Measurements from ENCODE around the gene TSPAN9. TPM values are rescaled to one million over a fixed set of nuclear protein-coding genes. Genes with fewer than 3 reads are reported as not detected.

TSPAN9 gene
- 0.09 and 1.0 TPM in 2 replicates for total RNA-seq

DNA sequence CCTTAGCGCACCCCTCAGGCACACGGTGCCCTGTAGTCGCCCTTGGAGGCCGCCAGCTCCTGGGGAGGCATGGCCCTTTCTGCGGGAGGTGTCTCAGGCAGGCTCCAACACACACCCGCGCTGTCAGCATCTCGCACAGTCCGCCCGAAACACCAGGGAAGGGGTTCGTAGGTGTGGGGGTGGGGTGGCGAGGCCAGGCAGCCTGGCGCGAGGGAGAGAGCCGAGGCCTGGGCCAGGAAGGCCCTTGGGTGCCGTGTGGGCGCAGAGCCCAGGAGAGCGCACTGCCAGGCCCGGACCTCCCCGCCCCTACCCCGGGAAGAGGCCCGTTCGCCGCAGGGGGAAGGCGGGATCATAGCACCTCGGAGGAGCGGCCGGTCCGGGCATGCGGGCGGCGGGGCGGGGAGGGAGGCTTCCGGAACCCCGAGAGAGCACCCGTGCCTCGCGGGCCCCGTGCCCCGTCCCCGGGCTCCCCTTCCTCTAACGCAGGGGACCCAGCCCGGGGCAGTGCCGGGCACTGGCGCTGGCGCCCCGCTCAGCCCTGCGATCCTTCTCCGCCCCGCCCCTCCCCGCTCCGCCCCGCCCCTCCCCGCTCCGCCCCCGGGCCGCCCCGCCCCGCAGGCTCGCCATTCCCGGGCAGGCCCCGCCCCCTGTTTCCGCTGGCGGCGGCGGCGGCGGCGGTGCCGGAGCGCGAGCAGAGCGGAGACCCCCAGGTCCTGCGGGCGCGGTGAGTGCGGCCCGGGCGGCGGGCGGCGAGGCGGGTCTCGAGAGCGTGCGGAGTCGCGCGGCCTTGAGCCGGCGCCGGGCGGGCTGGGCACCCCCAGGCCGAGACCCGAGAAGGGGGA lies at the start of gene TSPAN9:
TSS of gene TSPAN9 (plus strand) at position 650 of the 842 bp plus-strand sequence. CDS start 123,815 bp downstream, outside the sequence.
- DNase-seq: peak; percentile 90
- Mint-ChIP-seq H3K27ac (peak within 1 kb of the TSS; percentile 34), H3K4me1 (peaks cover 11% of the 10 kb centered on the region), H3K9me3 (no peaks in the 10 kb centered on the region), H3K36me3 (ENCODE audit: low read depth) (no peaks in the 10 kb centered on the region), H3K4me3 (peak within 1 kb of the TSS; percentile 82), H3K27me3 (peaks cover 30% of the 10 kb centered on the region)
- intact Hi-C loops (cut with micrococcal nuclease): no loop called here

DNA sequence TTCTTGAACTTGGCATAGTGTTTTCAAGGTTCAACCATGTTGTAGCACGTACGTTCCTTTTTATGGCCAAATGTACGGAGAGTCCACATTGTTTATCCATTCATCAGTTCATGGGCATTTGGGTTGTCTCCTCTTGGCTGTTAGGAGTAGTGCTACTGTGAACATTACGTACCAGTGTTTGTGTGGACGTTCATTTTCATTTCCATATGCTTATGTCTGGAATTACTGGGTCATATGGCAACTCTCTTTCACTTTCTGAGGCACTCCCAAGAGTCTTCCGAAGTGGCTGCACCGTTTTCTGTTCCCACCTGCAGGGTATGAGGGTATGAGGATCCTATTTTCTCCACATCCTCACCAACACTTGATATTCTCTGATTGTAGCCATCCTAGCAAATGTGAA lies 49.1 kb upstream of the TSPAN9 start:
- Mint-ChIP-seq H3K4me3 (no peak overlapping the region), H3K27me3 (no peaks in the 10 kb centered on the region)
- intact Hi-C loops (cut with micrococcal nuclease): no loop called here

GRCh38 chr12:3030821-3031429 lies 46.3 kb upstream of the TSPAN9 start:
- no peak for DNase-seq
- Mint-ChIP-seq H3K27me3 (no peaks in the 10 kb centered on the region), H3K4me1 (no peaks in the 10 kb centered on the region), H3K36me3 (ENCODE audit: low read depth) (no peaks in the 10 kb centered on the region), H3K9me3 (no peaks in the 10 kb centered on the region), H3K27ac (no peak overlapping the region), H3K4me3 (no peak overlapping the region)
- intact Hi-C loops (cut with micrococcal nuclease): no loop called here

More for the DNA sequence above, 49.1 kb upstream of the TSPAN9 start:
- Mint-ChIP-seq H3K9me3 (no peaks in the 10 kb centered on the region), H3K27ac (no peak overlapping the region), H3K4me1 (no peaks in the 10 kb centered on the region), H3K36me3 (ENCODE audit: low read depth) (no peaks in the 10 kb centered on the region)
- DNase-seq: no peak

GRCh38 chr12:3032161-3032560 lies 45.0 kb upstream of the TSPAN9 start:
- Mint-ChIP-seq H3K27ac (no peak overlapping the region), H3K9me3 (no peaks in the 10 kb centered on the region), H3K36me3 (ENCODE audit: low read depth) (no peaks in the 10 kb centered on the region), H3K4me3 (no peak overlapping the region), H3K27me3 (no peaks in the 10 kb centered on the region), H3K4me1 (no peaks in the 10 kb centered on the region)
- intact Hi-C loops (cut with micrococcal nuclease): no loop called here
- no peak for DNase-seq

- Mint-ChIP-seq H3K9me3 (no peaks in the 10 kb centered on the region), H3K27me3 (no peaks in the 10 kb centered on the region), H3K36me3 (ENCODE audit: low read depth) (no peaks in the 10 kb centered on the region), H3K4me1 (no peaks in the 10 kb centered on the region), H3K27ac (no peak overlapping the region), H3K4me3 (no peak overlapping the region)
- intact Hi-C loops (cut with micrococcal nuclease): no loop called here
- no peak for DNase-seq
Measured at GRCh38 chr12:3032770-3033538, 44.2 kb upstream of the TSPAN9 start.

DNA sequence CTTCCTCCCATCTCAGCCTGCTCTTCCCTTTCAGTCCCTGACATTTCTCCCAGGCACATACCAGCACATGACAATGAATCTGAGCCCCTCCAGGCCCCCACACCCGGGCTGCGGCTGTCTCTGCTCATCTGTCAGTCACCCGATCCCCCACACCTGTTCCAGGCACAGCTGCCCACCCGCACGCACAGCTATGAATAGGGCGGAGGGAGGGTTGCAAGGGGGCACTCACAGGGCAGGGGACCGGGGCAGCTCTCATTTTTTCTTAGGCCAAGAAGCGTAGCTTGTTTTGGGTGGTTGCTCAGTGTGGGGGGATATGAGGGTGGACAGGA lies 43.7 kb upstream of the TSPAN9 start:
- intact Hi-C loops (cut with micrococcal nuclease): no loop called here
- H3K27me3 Mint-ChIP-seq: no peaks in the 10 kb centered on the region
- no peak for DNase-seq
- H3K27ac Mint-ChIP-seq: no peak overlapping the region
- H3K4me1 Mint-ChIP-seq: no peaks in the 10 kb centered on the region
- no peaks in the 10 kb centered on the region for H3K9me3 Mint-ChIP-seq
- no peaks in the 10 kb centered on the region for H3K36me3 Mint-ChIP-seq (ENCODE audit: low read depth)
- H3K4me3 Mint-ChIP-seq: no peak overlapping the region

DNA sequence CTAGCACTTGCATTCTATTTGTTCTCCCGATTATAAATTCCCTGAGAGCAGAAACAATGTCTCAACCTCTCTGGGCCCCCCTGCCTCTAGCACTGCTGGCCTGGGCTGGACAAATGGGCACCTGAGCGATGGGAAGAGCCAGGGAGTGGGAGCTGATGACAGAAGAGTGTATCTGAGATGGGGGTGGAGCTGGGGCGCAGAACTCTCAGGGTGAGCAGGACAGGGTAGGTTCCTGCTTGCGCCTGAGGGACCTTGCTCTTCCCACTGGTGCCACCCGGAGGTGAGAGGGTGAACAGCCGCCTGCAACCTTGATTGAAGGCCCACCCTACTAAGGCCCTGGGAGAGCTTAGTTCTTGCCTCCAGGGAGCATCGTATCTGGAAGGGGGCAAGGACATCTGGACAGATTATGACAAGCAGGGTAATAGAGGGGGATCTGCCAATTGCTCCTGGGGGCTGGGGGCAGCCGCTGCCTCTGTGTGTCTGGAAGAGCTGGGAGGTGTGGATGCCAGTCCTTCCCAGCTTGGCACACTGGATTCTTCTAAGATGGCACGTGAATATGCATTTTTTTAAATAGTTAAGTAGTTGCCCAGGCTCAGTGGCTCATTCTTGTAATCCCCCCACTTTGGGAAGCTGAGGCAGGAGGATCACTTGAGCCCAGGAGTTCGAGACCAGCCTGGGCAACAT lies 43.0 kb upstream of the TSPAN9 start:
- no peaks in the 10 kb centered on the region for H3K36me3 Mint-ChIP-seq (ENCODE audit: low read depth)
- no peaks in the 10 kb centered on the region for H3K27me3 Mint-ChIP-seq
- peak; percentile 81 for DNase-seq
- intact Hi-C loops (cut with micrococcal nuclease): no loop called here
- no peaks in the 10 kb centered on the region for H3K4me1 Mint-ChIP-seq
- H3K4me3 Mint-ChIP-seq: no peak overlapping the region
- no peak overlapping the region for H3K27ac Mint-ChIP-seq
- H3K9me3 Mint-ChIP-seq: no peaks in the 10 kb centered on the region

DNA sequence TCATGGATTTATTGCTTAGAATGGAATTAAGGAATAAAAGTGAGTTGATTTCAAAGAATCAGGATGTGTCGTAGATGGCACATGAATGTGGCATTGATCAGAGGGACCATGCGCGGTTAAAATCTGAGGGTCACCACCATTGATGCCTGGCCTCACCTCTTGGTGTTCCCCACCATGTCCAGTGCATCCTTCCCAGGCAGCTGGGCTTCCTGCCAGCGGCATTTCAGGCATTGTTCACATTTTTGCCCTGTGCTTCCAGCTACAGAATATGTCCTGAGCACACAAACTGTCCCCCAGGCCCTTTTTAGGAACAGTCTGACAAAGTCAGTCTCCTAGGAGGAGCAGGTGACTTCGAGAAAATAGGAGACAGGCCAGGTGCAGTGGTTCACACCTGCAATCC lies 42.0 kb upstream of the TSPAN9 start:
- Mint-ChIP-seq H3K27ac (no peak overlapping the region), H3K9me3 (no peaks in the 10 kb centered on the region), H3K4me3 (no peak overlapping the region), H3K4me1 (no peaks in the 10 kb centered on the region), H3K27me3 (no peaks in the 10 kb centered on the region), H3K36me3 (ENCODE audit: low read depth) (no peaks in the 10 kb centered on the region)
- intact Hi-C loops (cut with micrococcal nuclease): no loop called here
- no peak for DNase-seq

DNA sequence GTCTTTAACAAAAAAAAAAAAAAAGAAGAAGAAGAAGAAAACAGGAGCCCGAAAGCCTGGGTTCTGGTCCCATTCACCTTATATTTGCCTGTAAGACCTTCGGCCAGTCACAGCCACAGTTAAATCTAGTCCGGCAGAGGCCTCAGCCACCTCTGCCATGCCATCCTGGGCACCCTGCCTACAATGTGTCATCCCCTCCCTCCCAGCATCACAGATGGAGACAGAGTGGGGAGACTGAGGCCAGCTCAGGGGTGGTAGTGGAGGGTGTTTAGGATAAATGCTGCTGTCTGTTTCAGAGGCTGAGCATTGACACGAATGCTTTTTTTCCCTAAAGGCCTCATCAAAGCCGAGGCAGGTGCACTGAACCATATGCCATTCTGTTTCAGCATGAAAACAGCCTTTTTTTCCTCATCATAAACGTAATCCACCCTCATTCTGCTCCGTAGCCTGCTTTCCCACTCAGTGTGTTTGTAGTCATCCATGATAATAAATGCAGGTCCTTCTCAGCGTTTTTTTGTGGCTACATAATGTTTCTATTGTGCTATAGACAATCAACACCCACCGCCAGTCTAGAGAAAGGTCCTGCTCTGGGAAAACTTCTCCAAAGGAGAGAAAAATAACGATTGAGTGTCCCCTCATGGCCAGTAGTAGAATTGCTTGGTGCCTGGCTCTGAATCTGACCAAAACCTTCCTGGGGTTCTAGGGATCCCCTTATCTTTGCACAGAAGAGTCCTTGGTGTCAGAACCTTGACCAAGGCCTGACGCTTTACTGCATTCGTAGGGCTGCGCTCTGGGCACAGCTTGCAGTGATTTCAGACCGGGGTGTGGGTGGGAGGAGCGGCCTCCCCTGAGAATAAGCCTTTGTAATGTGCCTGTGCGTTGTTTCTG lies 41.1 kb upstream of the TSPAN9 start:
- Mint-ChIP-seq H3K9me3 (no peaks in the 10 kb centered on the region), H3K27me3 (no peaks in the 10 kb centered on the region), H3K4me1 (no peaks in the 10 kb centered on the region), H3K27ac (no peak overlapping the region), H3K4me3 (no peak overlapping the region), H3K36me3 (ENCODE audit: low read depth) (no peaks in the 10 kb centered on the region)
- no peak for DNase-seq
- intact Hi-C loops (cut with micrococcal nuclease): no loop called here

GRCh38 chr12:3036901-3037600 lies 40.1 kb upstream of the TSPAN9 start:
- intact Hi-C loops (cut with micrococcal nuclease): no loop called here
- Mint-ChIP-seq H3K9me3 (no peaks in the 10 kb centered on the region), H3K4me1 (no peaks in the 10 kb centered on the region), H3K36me3 (ENCODE audit: low read depth) (no peaks in the 10 kb centered on the region), H3K27me3 (no peaks in the 10 kb centered on the region), H3K27ac (no peak overlapping the region), H3K4me3 (no peak overlapping the region)
- no peak for DNase-seq

DNA sequence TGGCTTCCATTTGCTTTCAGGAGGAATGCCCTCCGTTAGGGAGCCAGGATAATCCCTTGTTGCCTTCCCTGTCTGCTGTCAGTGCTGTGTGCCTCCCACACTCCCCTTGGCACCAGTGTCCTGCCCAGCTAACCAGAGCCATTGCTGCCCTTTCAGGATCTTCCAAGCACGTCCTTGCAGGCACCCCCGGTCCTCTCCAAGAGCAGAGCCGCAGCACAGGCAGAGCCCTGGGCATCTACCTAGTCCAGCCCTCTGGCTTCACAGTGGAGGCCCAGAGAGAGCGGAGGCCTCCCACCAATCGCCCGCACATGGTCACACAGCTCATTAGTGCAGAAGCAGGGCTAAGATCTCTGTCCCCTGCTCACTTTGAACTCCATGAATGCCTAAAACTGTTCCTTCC lies 39.0 kb upstream of the TSPAN9 start:
- H3K9me3 Mint-ChIP-seq: no peaks in the 10 kb centered on the region
- intact Hi-C loops (cut with micrococcal nuclease): no loop called here
- H3K36me3 Mint-ChIP-seq (ENCODE audit: low read depth): no peaks in the 10 kb centered on the region
- no peak for DNase-seq
- no peaks in the 10 kb centered on the region for H3K4me1 Mint-ChIP-seq
- H3K27ac Mint-ChIP-seq: no peak overlapping the region
- peaks cover 4% of the 10 kb centered on the region for H3K27me3 Mint-ChIP-seq
- H3K4me3 Mint-ChIP-seq: no peak overlapping the region

GRCh38 chr12:3038926-3039510 lies 38.2 kb upstream of the TSPAN9 start:
- H3K27ac Mint-ChIP-seq: no peak overlapping the region
- H3K27me3 Mint-ChIP-seq: peaks cover 9% of the 10 kb centered on the region
- intact Hi-C loops (cut with micrococcal nuclease): no loop called here
- H3K9me3 Mint-ChIP-seq: no peaks in the 10 kb centered on the region
- no peak overlapping the region for H3K4me3 Mint-ChIP-seq
- H3K4me1 Mint-ChIP-seq: no peaks in the 10 kb centered on the region
- H3K36me3 Mint-ChIP-seq (ENCODE audit: low read depth): no peaks in the 10 kb centered on the region
- DNase-seq: no peak
